Activated T-cell treated with anti-CD3 and anti-CD28 coated beads for 48 hours (primary cell): Measurements from ENCODE around the gene DDX47.
A peak's percentile ranks its signal among the peaks of the same experiment; 100 is the strongest.
"Not testable (repeated sequence)": the region's sequence is repeated elsewhere in the genome, so short reads cannot be mapped to it uniquely, and the experiment has no call there.

ENCODE experiments used
- DNase-seq: peaks from one replicate; pipeline ENCODE4 v3.0.0-alpha.2; 2020; ENCODE audit warnings: low read depth

Gene DDX47

DNA sequence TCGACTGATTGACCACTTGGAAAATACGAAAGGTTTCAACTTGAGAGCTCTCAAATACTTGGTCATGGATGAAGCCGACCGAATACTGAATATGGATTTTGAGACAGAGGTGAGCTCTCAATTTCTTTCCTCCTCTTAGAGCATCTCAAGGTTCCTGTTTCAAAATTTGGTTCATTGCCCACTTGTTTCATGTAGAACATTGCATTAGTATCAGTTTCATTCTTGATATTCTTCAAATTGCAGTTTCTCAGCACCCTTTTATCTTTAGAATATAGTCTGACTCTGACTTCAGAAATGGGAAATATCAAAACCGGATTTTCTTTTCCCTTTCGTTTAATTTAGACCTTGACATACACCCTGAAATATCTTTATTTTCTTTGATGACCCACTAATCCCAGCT lies 8.8 kb downstream of the DDX47 start:
- DNase-seq = no peak

GRCh38 chr12:12822886-12823285 lies 9.7 kb downstream of the DDX47 start:
- DNase-seq = no peak

DNA sequence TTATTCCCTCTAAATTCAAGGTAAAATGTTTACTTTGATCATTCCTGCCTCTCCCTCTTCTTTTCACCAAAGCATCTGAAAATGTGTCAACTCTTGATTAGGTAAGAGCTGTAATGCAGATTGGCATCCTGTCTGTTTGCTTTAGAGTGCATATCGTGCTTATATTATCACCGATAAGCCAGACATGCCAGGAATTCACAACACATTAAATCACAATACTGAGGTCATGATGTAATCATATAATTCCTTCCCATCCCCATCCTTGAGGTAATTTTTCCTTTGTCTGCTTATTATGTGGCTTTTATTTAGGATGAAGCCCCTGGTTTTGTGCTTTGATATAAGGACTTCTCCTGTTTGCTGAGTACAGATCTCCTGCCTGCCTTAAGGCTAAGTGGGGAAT lies 10.2 kb downstream of the DDX47 start:
- no peak for DNase-seq

GRCh38 chr12:12823811-12824210 lies 10.7 kb downstream of the DDX47 start:
- DNase-seq = no peak

DNA sequence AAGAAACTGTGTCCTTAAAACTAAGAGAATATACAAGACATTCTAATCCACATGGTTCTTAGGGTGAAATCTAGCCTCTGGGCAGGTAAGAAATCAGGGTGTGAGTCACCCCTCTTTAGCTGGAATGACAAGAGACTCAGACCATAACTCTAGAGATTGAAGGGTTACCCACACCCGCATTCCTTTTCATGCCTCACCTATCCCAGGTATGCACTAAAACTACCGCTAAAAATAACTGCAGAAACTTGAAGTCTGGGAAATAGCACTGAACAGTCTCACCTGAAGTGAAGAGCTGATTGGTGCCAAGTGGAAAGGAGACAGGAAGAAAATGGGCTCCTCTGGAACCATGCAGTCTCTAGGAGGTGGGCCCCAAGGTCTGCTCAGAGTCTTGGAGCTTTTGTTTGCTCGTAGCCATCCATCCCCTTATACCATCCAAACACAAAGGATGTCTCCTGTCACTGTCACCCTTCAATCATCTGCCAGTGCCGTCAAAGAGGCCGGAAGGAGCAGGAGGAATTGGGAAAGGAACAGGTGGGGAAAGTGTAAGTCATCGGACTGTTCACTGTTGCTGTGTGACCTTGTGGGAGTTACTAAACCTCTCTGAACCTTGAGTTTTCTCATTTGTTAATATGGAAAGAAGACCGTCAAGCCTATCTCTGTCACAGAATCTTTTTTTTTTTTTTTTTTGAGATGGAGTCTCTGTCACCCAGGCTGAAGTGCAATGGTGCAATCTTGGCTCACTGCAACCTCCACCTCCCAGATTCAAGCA lies 22.4 kb downstream of the DDX47 start:
- DNase-seq = no peak

- DNase-seq = no peak
Observed at GRCh38 chr12:12836571-12836970, 23.4 kb downstream of the DDX47 start.

DNA sequence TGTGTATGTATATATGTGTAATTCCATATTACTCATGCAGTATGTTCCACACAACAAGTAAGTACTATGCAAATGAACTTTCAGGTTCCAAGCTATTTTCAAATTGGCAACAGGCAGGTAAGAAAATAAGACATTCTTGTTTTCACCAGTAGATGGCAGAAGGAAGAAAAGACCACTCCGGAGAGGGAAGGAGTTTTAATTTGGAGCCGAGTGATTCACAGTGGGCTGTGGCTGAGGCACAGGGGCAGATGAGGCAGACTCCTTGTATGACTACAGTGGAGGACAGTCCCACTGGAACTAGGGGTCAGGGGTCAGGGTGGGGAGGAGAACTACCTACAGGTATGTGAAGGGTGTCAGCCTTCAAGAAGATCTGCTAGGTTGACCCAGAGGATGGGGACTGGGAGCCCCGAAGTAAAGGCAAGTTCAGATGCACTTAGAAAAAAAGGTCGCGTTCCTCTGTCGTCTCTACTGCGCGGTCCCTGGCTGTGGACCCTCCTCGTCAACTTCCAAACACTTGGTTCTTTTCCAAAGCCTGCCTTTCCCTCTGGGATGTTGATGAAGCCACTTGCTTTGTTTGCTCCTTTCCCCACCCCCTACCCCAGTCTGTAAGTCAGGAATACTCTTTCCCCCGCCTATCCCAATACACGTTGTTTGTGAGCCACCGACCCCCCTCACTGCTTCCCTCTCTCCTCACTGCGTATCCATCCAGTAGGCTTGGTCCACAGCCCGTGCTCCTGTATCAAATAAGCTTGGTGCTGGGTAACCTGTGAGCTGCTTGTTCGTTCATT lies 24.1 kb downstream of the DDX47 start:
- peak; percentile 50 for DNase-seq

- no peak for DNase-seq
Observed at GRCh38 chr12:12837813-12838153, 24.6 kb downstream of the DDX47 start.

- no peak for DNase-seq
Observed at GRCh38 chr12:12839003-12839395, 25.9 kb downstream of the DDX47 start.

GRCh38 chr12:12839439-12839838 lies 26.3 kb downstream of the DDX47 start:
- DNase-seq = not testable (repeated sequence)

DNA sequence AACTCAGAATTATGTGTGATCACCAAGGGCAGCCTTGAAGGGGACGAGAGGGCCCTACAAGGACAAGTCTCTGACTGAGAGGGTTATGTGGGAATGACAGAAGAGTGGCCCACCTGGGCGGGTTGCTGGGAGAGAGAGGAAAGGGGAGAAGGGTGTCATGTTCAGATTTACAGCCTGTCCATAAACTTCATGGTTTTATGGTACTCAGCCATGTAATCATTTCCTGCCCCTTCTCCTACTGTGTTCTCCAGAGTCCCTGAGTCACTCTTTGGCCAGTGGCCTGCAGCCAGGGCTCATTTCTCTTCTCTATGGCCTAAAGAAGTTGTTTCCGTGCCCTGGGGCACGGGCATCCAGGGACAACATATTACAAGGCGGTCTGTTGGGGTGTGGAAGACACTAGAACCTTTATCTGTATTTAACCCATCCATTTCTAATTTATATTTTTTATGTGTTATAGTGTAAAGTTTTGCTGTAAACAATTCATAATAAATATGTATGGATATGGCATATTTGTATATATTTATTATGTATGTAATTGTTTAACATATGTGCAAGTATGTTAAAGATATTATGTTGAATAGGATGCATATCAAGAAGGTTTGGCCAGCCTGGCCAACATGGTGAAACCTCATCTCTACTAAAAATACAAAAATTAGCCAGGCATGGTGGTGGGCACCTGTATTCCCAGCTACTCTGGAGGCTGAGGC lies 26.9 kb downstream of the DDX47 start:
- no peak for DNase-seq

GRCh38 chr12:12840580-12840899 lies 27.4 kb downstream of the DDX47 start:
- no peak for DNase-seq

DNA sequence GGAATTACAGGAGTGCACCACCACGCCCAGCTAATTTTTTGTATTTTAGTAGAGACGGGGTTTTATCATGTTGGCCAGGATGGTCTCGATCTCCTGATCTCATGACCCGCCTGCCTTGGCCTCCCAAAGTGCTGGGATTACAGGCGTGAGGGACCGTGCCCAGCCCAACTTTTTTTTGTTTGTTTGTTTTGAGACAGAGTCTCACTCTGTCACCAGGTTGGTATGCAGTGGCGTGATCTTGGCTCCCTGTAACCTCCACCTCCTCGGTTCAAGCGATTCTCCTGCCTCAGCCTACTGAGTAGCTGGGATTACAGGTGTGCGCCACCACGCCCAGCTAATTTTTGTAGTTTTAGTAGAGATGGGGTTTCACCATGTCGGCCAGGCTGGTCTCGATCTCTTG lies 28.3 kb downstream of the DDX47 start:
- DNase-seq = not testable (repeated sequence)

DNA sequence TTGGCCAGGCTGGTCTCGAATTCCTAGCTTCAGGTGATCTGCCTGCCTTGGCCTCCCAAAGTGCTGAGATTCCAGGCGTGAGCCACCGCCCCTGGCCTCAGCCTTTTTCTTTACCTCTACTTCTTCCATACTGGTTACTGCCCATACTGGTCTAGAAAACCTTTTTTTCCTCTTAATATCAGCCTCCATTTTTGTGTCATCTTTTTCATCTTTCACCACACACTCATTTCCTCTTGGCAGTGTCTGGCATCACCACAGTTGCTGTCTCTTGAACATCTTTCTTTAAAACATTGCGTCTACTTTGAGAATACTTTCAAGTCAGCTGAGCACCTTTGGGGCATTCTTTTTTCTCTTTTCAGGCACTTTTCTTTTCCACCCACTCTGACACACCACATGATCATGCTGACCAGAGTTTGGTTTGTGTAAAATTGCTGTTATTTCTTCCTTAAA lies 32.7 kb downstream of the DDX47 start:
- DNase-seq = no peak

GRCh38 chr12:12846780-12847179 lies 33.6 kb downstream of the DDX47 start:
- DNase-seq = not testable (repeated sequence)

DNA sequence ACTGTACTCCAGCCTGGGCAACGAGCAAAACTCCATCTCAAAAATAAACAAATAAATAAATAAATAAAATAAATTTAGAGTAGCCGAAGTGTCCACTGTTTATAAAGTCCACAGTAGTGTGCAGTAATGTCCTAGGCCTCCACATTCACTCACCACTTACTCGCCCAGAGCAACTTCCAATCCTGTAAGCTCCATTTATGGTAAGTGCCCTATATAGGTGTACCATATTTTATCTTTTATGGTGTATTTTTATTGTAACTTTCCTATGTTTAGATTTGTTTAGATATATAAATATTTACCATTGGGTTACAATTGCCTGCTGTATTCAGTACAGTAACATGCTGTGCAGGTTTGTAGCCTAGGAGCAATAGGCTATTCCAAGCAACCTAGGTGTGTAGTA lies 40.3 kb downstream of the DDX47 start:
- no peak for DNase-seq

- no peak for DNase-seq
Observed at GRCh38 chr12:12859690-12860089, 46.5 kb downstream of the DDX47 start.

DNA sequence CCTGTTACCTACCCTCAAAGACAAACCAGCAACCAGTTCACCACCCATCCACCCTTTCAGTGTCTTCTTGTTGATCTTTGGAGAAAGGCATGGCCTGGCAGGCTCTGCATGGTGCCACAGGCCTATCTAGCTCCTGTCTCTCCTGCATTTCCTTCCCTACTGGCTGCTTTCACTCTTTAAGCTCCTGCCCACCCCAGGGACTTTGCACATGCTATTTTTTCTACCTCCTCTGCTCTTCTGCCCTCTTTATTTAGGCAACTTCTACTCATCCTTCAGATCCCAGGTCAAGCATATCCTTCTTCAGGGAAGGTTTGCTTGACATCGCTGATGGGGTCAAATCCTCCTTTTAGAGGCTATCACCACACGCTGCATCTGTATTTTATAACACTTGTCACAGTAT lies 51.1 kb downstream of the DDX47 start:
- no peak for DNase-seq

GRCh38 chr12:12868477-12869235 lies 55.5 kb downstream of the DDX47 start:
- no peak for DNase-seq

DNA sequence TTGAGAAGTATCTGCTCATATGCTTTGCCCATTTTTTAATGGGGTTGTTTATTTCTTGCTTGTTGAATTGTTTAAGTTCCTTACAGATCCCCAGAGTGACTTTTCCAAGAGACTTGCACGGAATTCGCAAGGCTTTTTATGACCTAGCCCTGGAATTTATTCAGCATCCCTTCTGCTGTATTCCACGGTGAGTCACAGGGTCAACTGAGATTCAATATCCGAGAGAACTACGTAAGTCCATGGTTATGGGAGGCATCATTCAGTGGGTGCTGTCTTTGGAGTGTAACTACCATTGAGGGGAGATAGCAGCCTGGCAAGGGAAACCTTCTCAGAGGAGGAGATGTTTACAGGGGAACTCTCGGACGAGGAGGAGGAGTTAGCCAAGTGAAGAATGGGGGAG lies 57.3 kb downstream of the DDX47 start:
- no peak for DNase-seq

DNA sequence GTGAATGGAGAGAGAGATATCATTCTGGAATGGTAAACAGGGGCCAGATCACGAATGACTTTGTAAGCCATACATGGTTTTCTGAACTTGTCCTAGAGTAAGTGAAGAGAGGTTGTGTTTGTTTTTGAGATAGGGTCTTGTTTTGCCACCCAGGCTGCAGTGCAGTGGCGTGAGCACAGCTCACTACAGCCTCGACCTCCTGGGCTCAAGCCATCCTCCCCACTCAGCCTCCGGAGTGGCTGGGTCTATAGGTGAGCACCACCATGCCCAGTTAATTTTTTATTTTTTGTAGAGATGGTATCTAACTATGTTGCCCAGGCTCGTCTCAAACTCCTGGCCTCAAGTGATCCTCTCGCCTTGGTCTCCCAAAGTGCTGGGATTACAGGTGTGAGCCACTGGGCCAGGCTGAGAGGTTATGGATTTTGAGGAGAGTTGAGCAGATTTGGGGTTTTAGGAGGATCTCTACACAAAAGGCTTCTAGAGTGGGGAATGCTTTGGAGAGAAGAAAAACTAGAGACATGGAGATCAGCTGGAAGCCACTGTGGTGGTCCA lies 58.5 kb downstream of the DDX47 start:
- DNase-seq = no peak
